Neuronal stem cell (in vitro differentiated cells): ENCODE results near the gene HERC4.

ENCODE experiments used
- DNase-seq: peaks from one replicate; pipeline ENCODE4 v3.0.0-alpha.2; 2013; ENCODE audit warnings: low spot score
- H2AFZ ChIP-seq: one replicate; pipeline ENCODE4 v1.6.1; 2013; ENCODE audit warnings: mild to moderate bottlenecking, low read length, inconsistent platforms
- H2AK5ac ChIP-seq: 2 replicates; pipeline ENCODE4 v1.6.1; 2013; ENCODE audit warnings: low read depth, mild to moderate bottlenecking, inconsistent platforms, low read length, moderate library complexity, mixed read lengths
- H2BK120ac ChIP-seq: 2 replicates; pipeline ENCODE4 v1.6.1; 2013; ENCODE audit warnings: low read depth, mild to moderate bottlenecking, inconsistent platforms, low read length, moderate library complexity, mixed read lengths
- H2BK12ac ChIP-seq: one replicate; pipeline ENCODE4 v1.6.1; 2013; ENCODE audit warnings: low read length, inconsistent platforms
- H2BK15ac ChIP-seq: 2 replicates; pipeline ENCODE4 v1.6.1; 2013; ENCODE audit warnings: mild to moderate bottlenecking, low read length, inconsistent platforms, mixed read lengths
- H2BK5ac ChIP-seq: one replicate; pipeline ENCODE4 v1.6.1; 2013; ENCODE audit warnings: inconsistent platforms, mild to moderate bottlenecking, low read length, moderate library complexity
- H3K14ac ChIP-seq: one replicate; pipeline ENCODE4 v1.6.1; 2013; ENCODE audit warnings: low read length, inconsistent platforms
- H3K18ac ChIP-seq: 2 replicates; pipeline ENCODE4 v1.6.1; 2013; ENCODE audit warnings: low read length, inconsistent platforms
- H3K23ac ChIP-seq: 2 replicates; pipeline ENCODE4 v1.6.1; 2013; ENCODE audit warnings: low read depth, mild to moderate bottlenecking, mixed read lengths, low read length, inconsistent platforms; ENCODE audit not compliant: poor library complexity
- H3K27ac ChIP-seq: replicated peaks from 3 replicates; pipeline ENCODE4 v1.5.1; 2013; ENCODE audit warnings: low read length, inconsistent platforms
- H3K27me3 ChIP-seq, 3 experiments: 2 replicates each; pipeline ENCODE4 v1.6.1; 2013; ENCODE audit warnings: low read length in 3 of 3, mild to moderate bottlenecking in 2 of 3, inconsistent platforms in 1 of 3, low read depth in 1 of 3, mixed read lengths in 1 of 3, moderate library complexity in 1 of 3; ENCODE audit not compliant: control insufficient read depth in 3 of 3, insufficient read depth in 3 of 3
- H3K36me3 ChIP-seq, 2 donors: replicated peaks in 1 of 2; 2 replicates each; pipeline ENCODE4 v1.6.1; 2013; ENCODE audit warnings: low read length in 2 of 2; ENCODE audit not compliant: control insufficient read depth in 2 of 2, insufficient read depth in 2 of 2
- H3K4ac ChIP-seq: 2 replicates; pipeline ENCODE4 v1.6.1; 2013; ENCODE audit warnings: inconsistent platforms, mild to moderate bottlenecking, low read length, moderate library complexity
- H3K4me1 ChIP-seq, 2 donors: 1 replicate in 1 of 2; 2 replicates in 1 of 2; pipeline ENCODE4 v1.6.1; 2013; ENCODE audit warnings: low read length in 2 of 2, low read depth in 1 of 2; ENCODE audit not compliant: control insufficient read depth in 2 of 2, insufficient read depth in 1 of 2
- H3K4me2 ChIP-seq: one replicate; pipeline ENCODE4 v1.6.1; 2013; ENCODE audit warnings: mild to moderate bottlenecking, low read length, inconsistent platforms; ENCODE audit not compliant: insufficient read depth, poor library complexity, severe bottlenecking
- H3K4me3 ChIP-seq, 2 donors: 2 replicates each; pipeline ENCODE4 v1.5.1; 2013; ENCODE audit warnings: low read length in 2 of 2, mild to moderate bottlenecking in 2 of 2, inconsistent platforms in 1 of 2, moderate library complexity in 1 of 2
- H3K79me1 ChIP-seq: one replicate; pipeline ENCODE4 v1.6.1; 2013; ENCODE audit warnings: low read depth, mild to moderate bottlenecking, inconsistent platforms, low read length, moderate library complexity
- H3K9ac ChIP-seq: one replicate; pipeline ENCODE4 v1.6.1; 2013; ENCODE audit warnings: mild to moderate bottlenecking, low read depth, low read length, inconsistent platforms; ENCODE audit not compliant: poor library complexity
- H3K9me3 ChIP-seq, 2 donors: replicated peaks in 1 of 2; 2 replicates each; pipeline versions ENCODE3 to v1.6.1; 2013; ENCODE audit warnings: low read length in 2 of 2, mild to moderate bottlenecking in 2 of 2, inconsistent platforms in 1 of 2, low read depth in 1 of 2, mixed read lengths in 1 of 2, moderate library complexity in 1 of 2; ENCODE audit not compliant: control insufficient read depth in 2 of 2, insufficient read depth in 1 of 2
- H4K8ac ChIP-seq: one replicate; pipeline ENCODE4 v1.6.1; 2013; ENCODE audit warnings: low read depth, mild to moderate bottlenecking, inconsistent platforms, low read length, moderate library complexity
- H4K91ac ChIP-seq: one replicate; pipeline ENCODE4 v1.6.1; 2013; ENCODE audit warnings: low read length, low read depth, mild to moderate bottlenecking, inconsistent platforms; ENCODE audit not compliant: poor library complexity
- WGBS, 2 donors: extraction: QIAGEN DNeasy Blood & Tissue Kit; methylation state at CpG; one replicate each; pipeline ENCODE4 v1.1.7; 2013; ENCODE audit warnings: missing lambda C conversion rate in 2 of 2, mixed read lengths in 1 of 2; ENCODE audit not compliant: insufficient read length in 2 of 2, insufficient replicate concordance in 1 of 2; ENCODE audit errors: extremely low coverage in 2 of 2; 5-methylcytosine and 5-hydroxymethylcytosine counted together

The HERC4 gene

DNA sequence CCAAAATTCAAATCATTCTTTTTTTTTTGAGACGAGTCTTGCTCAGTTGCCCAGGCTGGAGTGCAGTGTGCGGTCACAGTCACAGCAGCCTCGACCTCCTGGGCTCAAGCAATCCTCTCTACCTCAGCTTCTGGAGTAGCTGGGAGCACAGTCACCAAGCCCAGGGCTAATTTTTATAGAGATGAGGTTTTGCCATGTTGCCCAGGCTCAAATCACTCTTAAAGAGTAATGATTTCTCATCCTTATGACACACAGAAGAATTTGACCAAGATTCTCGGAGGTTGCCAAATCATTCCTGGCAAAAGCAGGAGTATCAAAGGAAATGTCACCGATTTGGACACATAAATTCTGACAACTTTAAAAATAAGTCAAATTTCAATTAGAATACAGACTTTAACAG, 151.5 kb downstream of the HERC4 start:
- no peak overlapping the region for H3K4ac ChIP-seq
- H3K4me2 ChIP-seq = no peak overlapping the region
- H3K4me3 ChIP-seq = no peak overlapping the region
- H2BK5ac ChIP-seq = no peak overlapping the region
- WGBS, 2 donors = no CpG with 5 or more reads among the region's 5 CpGs
- H3K4me1 ChIP-seq = no peaks in the 10 kb centered on the region
- H3K27me3 ChIP-seq = no peaks in the 10 kb centered on the region
- DNase-seq = no peak
- H3K36me3 ChIP-seq = peaks cover 0 to 53% of the 10 kb centered on the region in 2 donors
- peaks cover 0 to 7% of the 10 kb centered on the region in 2 donors for H3K9me3 ChIP-seq
- H3K9ac ChIP-seq = no peak overlapping the region
- no peak overlapping the region for H3K18ac ChIP-seq
- no peak overlapping the region for H3K14ac ChIP-seq
- no peak overlapping the region for H2BK12ac ChIP-seq
- H2AFZ ChIP-seq = no peak overlapping the region
- no peak overlapping the region for H4K91ac ChIP-seq
- no peak overlapping the region for H2AK5ac ChIP-seq
- H4K8ac ChIP-seq = no peak overlapping the region
- no peak overlapping the region for H3K27ac ChIP-seq
- no peak overlapping the region for H3K23ac ChIP-seq
- no peak overlapping the region for H2BK15ac ChIP-seq
- no peak overlapping the region for H2BK120ac ChIP-seq
- H3K79me1 ChIP-seq = no peaks in the 10 kb centered on the region

DNA sequence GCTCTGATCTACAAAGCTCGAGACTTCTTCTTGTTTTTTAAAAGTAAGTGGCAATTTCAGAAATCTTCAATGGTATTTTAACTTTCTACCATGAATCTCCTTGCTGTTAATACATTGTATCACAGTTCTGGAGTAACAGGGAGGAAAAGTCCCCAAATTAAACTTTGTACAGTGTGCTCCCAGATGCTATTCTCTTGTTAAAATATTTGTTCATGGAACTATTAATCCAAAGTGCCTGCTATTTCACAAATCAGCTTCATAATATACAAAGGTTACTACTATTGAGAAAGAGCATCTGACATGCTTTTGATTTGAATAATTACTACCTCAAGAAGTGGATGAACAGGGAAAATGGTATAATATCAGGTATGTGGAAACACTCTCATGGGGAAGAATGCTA, 154.0 kb downstream of the HERC4 start:
- Histone ChIP-seq H3K4me2 (no peak overlapping the region), H4K8ac (no peak overlapping the region), H2BK5ac (no peak overlapping the region), H3K9ac (no peak overlapping the region), H3K79me1 (no peaks in the 10 kb centered on the region), H3K4me3 (no peak overlapping the region), H2BK120ac (no peak overlapping the region), H3K27ac (no peak overlapping the region), H3K14ac (no peak overlapping the region), H3K4ac (no peak overlapping the region), H3K4me1 (no peaks in the 10 kb centered on the region), H3K18ac (no peak overlapping the region), H3K27me3 (no peaks in the 10 kb centered on the region), H3K9me3 (peaks cover 0 to 7% of the 10 kb centered on the region in 2 donors), H2BK12ac (no peak overlapping the region), H2AFZ (no peak overlapping the region), H3K36me3 (peaks cover 3 to 63% of the 10 kb centered on the region in 2 donors), H2AK5ac (no peak overlapping the region), H2BK15ac (no peak overlapping the region), H4K91ac (no peak overlapping the region), H3K23ac (no peak overlapping the region)
- DNase-seq = no peak
- WGBS, 2 donors = no CpG with 5 or more reads among the region's 1 CpG

DNA sequence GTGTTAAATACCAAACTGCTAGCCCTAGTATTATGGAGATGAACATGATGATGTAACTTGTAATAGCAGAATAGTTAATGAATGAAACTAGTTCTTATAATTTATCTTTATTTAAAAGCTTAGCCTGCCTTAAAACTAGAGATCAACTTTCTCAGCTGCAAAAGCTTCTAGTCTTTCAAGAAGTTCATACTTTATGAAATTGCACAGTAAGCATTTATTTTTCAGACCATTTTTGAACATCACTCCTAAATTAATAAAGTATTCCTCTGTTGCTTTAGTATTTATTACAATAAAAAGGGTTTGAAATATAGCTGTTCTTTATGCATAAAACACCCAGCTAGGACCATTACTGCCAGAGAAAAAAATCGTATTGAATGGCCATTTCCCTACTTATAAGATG, 157.4 kb downstream of the HERC4 start:
- no peak overlapping the region for H2BK12ac ChIP-seq
- no peak overlapping the region for H2AFZ ChIP-seq
- no peak overlapping the region for H3K14ac ChIP-seq
- no peak overlapping the region for H4K8ac ChIP-seq
- H3K4me3 ChIP-seq = no peak overlapping the region
- H2BK15ac ChIP-seq = no peak overlapping the region
- WGBS, 2 donors = no CpG with 5 or more reads among the region's 1 CpG
- no peak overlapping the region for H2BK120ac ChIP-seq
- H3K18ac ChIP-seq = no peak overlapping the region
- no peak overlapping the region for H2AK5ac ChIP-seq
- DNase-seq = no peak
- H3K79me1 ChIP-seq = no peaks in the 10 kb centered on the region
- no peak overlapping the region for H3K23ac ChIP-seq
- H2BK5ac ChIP-seq = no peak overlapping the region
- H3K27ac ChIP-seq = no peak overlapping the region
- peaks cover 0 to 1% of the 10 kb centered on the region in 2 donors for H3K9me3 ChIP-seq
- no peaks in the 10 kb centered on the region for H3K4me1 ChIP-seq
- H4K91ac ChIP-seq = no peak overlapping the region
- no peak overlapping the region for H3K4ac ChIP-seq
- H3K36me3 ChIP-seq = peaks cover 5 to 82% of the 10 kb centered on the region in 2 donors
- no peak overlapping the region for H3K9ac ChIP-seq
- no peak overlapping the region for H3K4me2 ChIP-seq
- H3K27me3 ChIP-seq = no peaks in the 10 kb centered on the region

- Histone ChIP-seq H2BK5ac (no peak overlapping the region), H3K4me1 (no peaks in the 10 kb centered on the region), H4K8ac (no peak overlapping the region), H3K9ac (no peak overlapping the region), H4K91ac (no peak overlapping the region), H3K79me1 (no peaks in the 10 kb centered on the region), H2BK12ac (no peak overlapping the region), H2AFZ (no peak overlapping the region), H3K14ac (no peak overlapping the region), H3K4me2 (no peak overlapping the region), H3K27ac (no peak overlapping the region), H2AK5ac (no peak overlapping the region), H3K27me3 (no peaks in the 10 kb centered on the region), H3K4ac (no peak overlapping the region), H2BK120ac (no peak overlapping the region), H3K23ac (no peak overlapping the region), H3K9me3 (no peaks in the 10 kb centered on the region), H3K18ac (no peak overlapping the region), H2BK15ac (no peak overlapping the region), H3K4me3 (no peak overlapping the region), H3K36me3 (peaks cover 5 to 83% of the 10 kb centered on the region in 2 donors)
- DNase-seq = no peak
- WGBS, 2 donors = no CpG with 5 or more reads among the region's 2 CpGs
Measured at GRCh38 chr10:67917169-67917568, 157.9 kb downstream of the HERC4 start.
